Retinal pigment epithelial cell (primary cell): ENCODE results near the gene CYFIP1.

Experiments
- DNase-seq: peaks from one replicate; pipeline ENCODE4 v3.0.0-alpha.2; 2010; ENCODE audit warnings: low read depth
- H3K4me3 ChIP-seq: 2 replicates; pipeline ENCODE4 v1.5.1; 2011; ENCODE audit warnings: mild to moderate bottlenecking, low read length, control low read depth, moderate library complexity
- CTCF ChIP-seq: conservative IDR thresholded peaks from 2 replicates; pipeline ENCODE4 v1.5.1; 2011; ENCODE audit warnings: low read depth, low read length, control low read depth, inconsistent platforms

CYFIP1 gene

GRCh38 chr15:22949074-22949547 is 31.1 kb downstream of the CYFIP1 start:
- peak overlapping the region; percentile 32 for H3K4me3 ChIP-seq
- no peak for DNase-seq

DNA sequence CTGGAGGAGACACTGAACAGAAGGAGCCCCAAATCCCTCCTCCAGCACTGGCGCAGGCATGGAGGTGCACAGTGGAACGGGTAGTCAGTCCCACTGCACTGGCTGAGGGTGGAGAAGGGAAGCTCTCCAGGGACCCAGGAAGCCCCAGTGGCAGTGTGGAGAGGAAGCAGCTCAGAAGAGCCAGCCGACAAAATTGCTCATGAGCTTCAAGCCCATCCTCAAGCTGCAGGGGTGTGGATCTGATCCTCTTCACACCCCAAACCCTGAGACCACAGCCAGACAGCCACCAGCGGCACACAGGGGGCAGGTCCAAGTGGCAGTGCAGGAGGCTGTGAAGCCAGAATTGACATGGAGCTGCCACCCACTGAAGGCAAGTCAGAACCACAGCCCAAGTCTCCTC is 32.1 kb downstream of the CYFIP1 start:
- no peak overlapping the region for H3K4me3 ChIP-seq
- DNase-seq: no peak

More at GRCh38 chr15:22949074-22949547, 31.1 kb downstream of the CYFIP1 start:
- no peak for TF ChIP-seq CTCF

GRCh38 chr15:22947101-22948000 is 32.8 kb downstream of the CYFIP1 start:
- TF ChIP-seq CTCF: no peak
- H3K4me3 ChIP-seq: no peak overlapping the region
- no peak for DNase-seq

More for the DNA sequence above, 32.1 kb downstream of the CYFIP1 start:
- no peak for TF ChIP-seq CTCF

DNA sequence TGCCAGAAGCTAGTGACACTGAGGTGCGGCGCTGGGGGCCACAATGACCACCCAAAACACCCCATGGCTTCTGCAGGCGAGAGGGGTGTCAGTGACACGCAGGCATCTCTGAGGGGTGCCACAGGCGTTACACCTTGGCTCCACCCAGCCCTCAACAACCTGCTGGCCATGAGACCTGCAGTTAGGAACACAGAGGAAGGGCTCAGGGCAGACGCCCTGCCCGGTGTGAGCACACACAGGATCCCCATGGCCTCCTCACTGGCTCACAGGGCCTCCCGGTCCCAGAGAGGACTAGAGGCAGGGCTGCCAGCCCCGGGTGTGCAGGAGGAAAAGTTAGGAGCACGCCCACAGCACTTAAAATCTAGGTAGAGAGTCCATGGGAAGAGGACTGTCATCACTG is 35.1 kb downstream of the CYFIP1 start:
- DNase-seq: no peak
- no peak overlapping the region for H3K4me3 ChIP-seq
- TF ChIP-seq CTCF: no peak

DNA sequence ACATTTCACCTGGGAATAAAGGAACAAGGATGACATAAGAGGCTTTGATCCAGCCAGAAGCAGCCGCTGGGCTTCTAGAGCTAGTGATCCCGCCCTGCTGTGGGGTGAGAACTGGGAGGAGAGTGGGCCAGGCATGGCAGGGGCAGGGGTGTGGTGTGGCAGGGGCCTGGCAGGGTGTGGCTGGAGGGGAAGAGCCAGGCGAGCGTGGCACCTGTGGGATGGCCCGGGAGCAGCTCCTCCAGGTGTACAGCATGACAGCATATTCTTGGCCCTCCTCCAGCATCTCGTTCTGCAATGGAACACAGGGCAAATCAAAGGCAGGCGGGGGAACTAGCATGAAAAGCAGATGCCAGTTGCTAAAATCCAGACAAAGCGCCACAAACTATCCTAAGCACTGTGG is 35.5 kb downstream of the CYFIP1 start:
- no peak overlapping the region for H3K4me3 ChIP-seq
- no peak for TF ChIP-seq CTCF
- no peak for DNase-seq

DNA sequence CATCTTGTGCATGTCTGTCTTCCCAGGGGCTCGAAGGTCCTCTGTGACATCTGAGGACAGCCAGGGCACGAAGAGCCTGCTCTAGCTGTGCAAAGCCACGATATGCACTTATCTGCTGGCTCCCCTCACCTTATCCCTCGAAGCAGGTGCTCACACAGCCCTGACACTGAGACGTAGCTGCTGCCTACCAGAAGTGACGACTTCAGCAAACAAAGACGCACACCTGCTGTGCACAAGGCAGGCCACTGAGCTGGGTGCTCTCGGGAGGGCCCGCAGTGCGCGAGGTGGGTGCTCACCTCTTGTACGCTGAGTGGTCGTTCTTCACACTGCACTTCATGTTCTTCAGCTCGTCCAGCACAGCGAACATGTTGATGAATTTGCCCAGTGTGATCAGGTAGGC is 37.3 kb downstream of the CYFIP1 start:
- no peak for TF ChIP-seq CTCF
- H3K4me3 ChIP-seq: no peak overlapping the region
- no peak for DNase-seq

GRCh38 chr15:22942306-22942855 is 37.8 kb downstream of the CYFIP1 start:
- TF ChIP-seq CTCF: no peak
- DNase-seq: no peak
- H3K4me3 ChIP-seq: no peak overlapping the region
